ENCODE results near the gene ARMH3. TPM values are rescaled to one million over a fixed set of nuclear protein-coding genes. Genes with fewer than 3 reads are reported as not detected.
"Not testable (repeated sequence)": the region's sequence is repeated elsewhere in the genome, so short reads cannot be mapped to it uniquely, and the experiment has no call there.

The ARMH3 gene
- total RNA-seq, 2 experiments from 2014 or later: 25.2 to 26.3 TPM

- Mint-ChIP-seq H3K4me1 (ENCODE audit: low read depth) (no peaks in the 10 kb centered on the region), H3K27me3 (ENCODE audit: low read depth) (no peaks in the 10 kb centered on the region), H3K9me3 (ENCODE audit: insufficient read depth) (no peaks in the 10 kb centered on the region), H3K27ac (no peak overlapping the region), H3K4me3 (no peak overlapping the region), H3K36me3 (ENCODE audit: low read depth) (peaks cover 28% of the 10 kb centered on the region)
- ATAC-seq (no peak), DNase-seq (no peak)
- ChIA-PET CTCF (interaction anchor here (0.8 to 7.3 kb wide), 8 partner anchors 11 to 226 kb away, joined by 3 to 243 read pairs (median 5); partner anchors contain the start of gene KCNIP2), POLR2A (no interaction called here)
Measured at GRCh38 chr10:102007796-102008195, 48.2 kb downstream of the ARMH3 start.

GRCh38 chr10:102007031-102007430 lies 48.9 kb downstream of the ARMH3 start:
- H3K4me1 Mint-ChIP-seq (ENCODE audit: low read depth); POLR2A ChIA-PET; H3K27me3 Mint-ChIP-seq (ENCODE audit: low read depth); H3K9me3 Mint-ChIP-seq (ENCODE audit: insufficient read depth); H3K27ac Mint-ChIP-seq; DNase-seq; H3K4me3 Mint-ChIP-seq; ATAC-seq: not testable (repeated sequence)
- peaks cover 28% of the 10 kb centered on the region for H3K36me3 Mint-ChIP-seq (ENCODE audit: low read depth)
- CTCF ChIA-PET: interaction anchor here (0.8 to 7.3 kb wide), 5 partner anchors 10 to 166 kb away, joined by 3 to 243 read pairs (median 42); partner anchors contain the start of gene KCNIP2

- peaks cover 35% of the 10 kb centered on the region for H3K36me3 Mint-ChIP-seq (ENCODE audit: low read depth)
Measured at GRCh38 chr10:102004376-102004775, 51.6 kb downstream of the ARMH3 start.

DNA sequence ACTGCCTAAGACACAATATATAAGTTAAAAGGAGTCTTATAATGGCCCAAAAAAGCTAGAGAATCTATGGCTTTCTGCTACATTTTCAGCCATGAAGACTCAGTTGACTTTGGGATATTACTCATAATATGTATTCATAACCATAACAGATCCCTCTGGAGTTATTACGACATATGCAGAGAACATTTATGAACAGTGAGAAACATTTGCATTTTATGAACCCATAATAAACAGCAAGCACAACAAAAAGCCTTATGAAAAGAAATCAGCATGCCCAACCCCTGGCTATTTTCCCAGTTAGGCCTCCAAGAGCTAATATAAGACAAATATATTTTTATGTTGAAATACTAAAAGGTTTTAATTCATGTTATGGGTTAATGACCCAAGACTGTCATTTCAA lies 52.4 kb downstream of the ARMH3 start:
- ATAC-seq: no peak
- H3K36me3 Mint-ChIP-seq (ENCODE audit: low read depth): peaks cover 33% of the 10 kb centered on the region

More at GRCh38 chr10:102004376-102004775, 51.6 kb downstream of the ARMH3 start:
- DNase-seq (no peak), ATAC-seq (no peak)
- CTCF ChIA-PET: interaction anchor here (1.5 to 1.9 kb wide), 2 partner anchors 165 to 169 kb away, joined by 5 to 9 read pairs; no protein-coding TSS in a partner anchor
- peaks cover 14% of the 10 kb centered on the region for H3K4me1 Mint-ChIP-seq (ENCODE audit: low read depth)
- H3K9me3 Mint-ChIP-seq (ENCODE audit: insufficient read depth): no peaks in the 10 kb centered on the region
- no peaks in the 10 kb centered on the region for H3K27me3 Mint-ChIP-seq (ENCODE audit: low read depth)
- POLR2A ChIA-PET: no interaction called here
- no peak overlapping the region for H3K27ac Mint-ChIP-seq
- no peak overlapping the region for H3K4me3 Mint-ChIP-seq

GRCh38 chr10:102001435-102002068 lies 54.4 kb downstream of the ARMH3 start:
- no peak overlapping the region for H3K4me3 Mint-ChIP-seq
- no peak for DNase-seq
- no peaks in the 10 kb centered on the region for H3K9me3 Mint-ChIP-seq (ENCODE audit: insufficient read depth)
- no peak for ATAC-seq
- CTCF ChIA-PET: interaction anchor here (0.8 to 2.9 kb wide), 7 partner anchors 8 to 166 kb away, joined by 3 to 11 read pairs (median 6); no protein-coding TSS in a partner anchor
- peak overlapping the region; percentile 31 for H3K27ac Mint-ChIP-seq
- H3K4me1 Mint-ChIP-seq (ENCODE audit: low read depth): peaks cover 14% of the 10 kb centered on the region
- H3K36me3 Mint-ChIP-seq (ENCODE audit: low read depth): peaks cover 30% of the 10 kb centered on the region
- H3K27me3 Mint-ChIP-seq (ENCODE audit: low read depth): no peaks in the 10 kb centered on the region
- POLR2A ChIA-PET: no interaction called here

More for the DNA sequence above, 52.4 kb downstream of the ARMH3 start:
- Mint-ChIP-seq H3K9me3 (ENCODE audit: insufficient read depth) (no peaks in the 10 kb centered on the region), H3K27ac (no peak overlapping the region), H3K4me1 (ENCODE audit: low read depth) (peaks cover 14% of the 10 kb centered on the region), H3K4me3 (no peak overlapping the region), H3K27me3 (ENCODE audit: low read depth) (no peaks in the 10 kb centered on the region)
- CTCF ChIA-PET: interaction anchor here (1.0 to 1.9 kb wide), 4 partner anchors 34 to 168 kb away, joined by 3 to 9 read pairs (median 6); no protein-coding TSS in a partner anchor
- DNase-seq: no peak
- POLR2A ChIA-PET: no interaction called here

- ChIA-PET CTCF (interaction anchor here (0.7 to 3.5 kb wide), 8 partner anchors 12 to 162 kb away, joined by 3 to 20 read pairs (median 6); no protein-coding TSS in a partner anchor), POLR2A (interaction anchor here (0.7 to 1.0 kb wide), 2 partner anchors 114 to 416 kb away, joined by 3 read pairs; no protein-coding TSS in a partner anchor)
- Mint-ChIP-seq H3K27ac (no peak overlapping the region), H3K4me3 (no peak overlapping the region), H3K36me3 (ENCODE audit: low read depth) (peaks cover 23% of the 10 kb centered on the region), H3K9me3 (ENCODE audit: insufficient read depth) (no peaks in the 10 kb centered on the region), H3K4me1 (ENCODE audit: low read depth) (peaks cover 14% of the 10 kb centered on the region), H3K27me3 (ENCODE audit: low read depth) (no peaks in the 10 kb centered on the region)
- DNase-seq: no peak
- ATAC-seq: no peak
Measured at GRCh38 chr10:101997803-101998202, 58.2 kb downstream of the ARMH3 start.

GRCh38 chr10:101995451-101996063 lies 60.4 kb downstream of the ARMH3 start:
- H3K9me3 Mint-ChIP-seq (ENCODE audit: insufficient read depth): no peaks in the 10 kb centered on the region
- POLR2A ChIA-PET: no interaction called here
- no peaks in the 10 kb centered on the region for H3K27me3 Mint-ChIP-seq (ENCODE audit: low read depth)
- CTCF ChIA-PET: interaction anchor here (1.5 to 3.5 kb wide), 3 partner anchors 14 to 154 kb away, joined by 5 to 20 read pairs (median 10); no protein-coding TSS in a partner anchor
- peaks cover 27% of the 10 kb centered on the region for H3K36me3 Mint-ChIP-seq (ENCODE audit: low read depth)
- DNase-seq: no peak
- H3K27ac Mint-ChIP-seq: no peak overlapping the region
- no peaks in the 10 kb centered on the region for H3K4me1 Mint-ChIP-seq (ENCODE audit: low read depth)
- H3K4me3 Mint-ChIP-seq: no peak overlapping the region
- no peak for ATAC-seq

DNA sequence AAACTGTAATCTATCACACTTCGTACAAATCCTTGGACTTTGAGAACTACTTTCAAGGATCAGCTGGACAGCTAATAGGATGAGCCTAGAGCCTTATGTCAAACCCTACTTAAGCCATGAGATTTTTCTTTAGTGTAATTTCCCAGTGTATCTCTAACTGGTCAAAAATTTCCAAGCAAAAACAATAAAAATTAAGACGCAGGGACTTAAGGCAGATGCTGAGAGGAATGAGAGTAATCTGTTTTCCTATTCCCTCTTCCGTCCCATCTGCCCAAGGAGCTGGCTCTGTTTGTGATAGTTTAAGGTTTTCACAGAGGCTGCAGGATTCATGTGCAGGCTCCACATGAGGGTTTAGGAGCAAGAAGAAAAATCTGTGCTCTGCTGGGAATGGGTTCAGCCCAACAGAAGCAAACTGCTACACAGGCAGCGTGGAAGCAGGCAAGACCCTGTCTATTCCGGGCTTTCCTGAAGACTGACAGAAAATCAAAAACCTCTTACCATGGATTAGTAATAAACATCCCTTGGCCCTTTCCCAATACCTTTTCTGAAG lies 62.2 kb downstream of the ARMH3 start:
- ChIA-PET CTCF (interaction anchor here (0.9 to 3.0 kb wide), 5 partner anchors 16 to 158 kb away, joined by 3 to 10 read pairs (median 3); no protein-coding TSS in a partner anchor), POLR2A (interaction anchor here (0.6 kb wide), 1 partner anchor 1078 kb away, joined by 3 read pairs; no protein-coding TSS in a partner anchor)
- DNase-seq: no peak
- Mint-ChIP-seq H3K36me3 (ENCODE audit: low read depth) (peaks cover 35% of the 10 kb centered on the region), H3K4me1 (ENCODE audit: low read depth) (no peaks in the 10 kb centered on the region), H3K27ac (no peak overlapping the region), H3K27me3 (ENCODE audit: low read depth) (no peaks in the 10 kb centered on the region), H3K4me3 (no peak overlapping the region), H3K9me3 (ENCODE audit: insufficient read depth) (no peaks in the 10 kb centered on the region)
- ATAC-seq: no peak

GRCh38 chr10:101993221-101993620 lies 62.8 kb downstream of the ARMH3 start:
- Mint-ChIP-seq H3K36me3 (ENCODE audit: low read depth) (peaks cover 34% of the 10 kb centered on the region), H3K27ac (no peak overlapping the region), H3K4me3 (no peak overlapping the region), H3K27me3 (ENCODE audit: low read depth) (no peaks in the 10 kb centered on the region), H3K9me3 (ENCODE audit: insufficient read depth) (no peaks in the 10 kb centered on the region), H3K4me1 (ENCODE audit: low read depth) (no peaks in the 10 kb centered on the region)
- DNase-seq: no peak
- no peak for ATAC-seq
- ChIA-PET POLR2A (interaction anchor here (0.6 kb wide), 1 partner anchor 1078 kb away, joined by 3 read pairs; no protein-coding TSS in a partner anchor), CTCF (interaction anchor here (0.8 to 3.0 kb wide), 3 partner anchors 17 to 158 kb away, joined by 3 to 10 read pairs (median 3); no protein-coding TSS in a partner anchor)

DNA sequence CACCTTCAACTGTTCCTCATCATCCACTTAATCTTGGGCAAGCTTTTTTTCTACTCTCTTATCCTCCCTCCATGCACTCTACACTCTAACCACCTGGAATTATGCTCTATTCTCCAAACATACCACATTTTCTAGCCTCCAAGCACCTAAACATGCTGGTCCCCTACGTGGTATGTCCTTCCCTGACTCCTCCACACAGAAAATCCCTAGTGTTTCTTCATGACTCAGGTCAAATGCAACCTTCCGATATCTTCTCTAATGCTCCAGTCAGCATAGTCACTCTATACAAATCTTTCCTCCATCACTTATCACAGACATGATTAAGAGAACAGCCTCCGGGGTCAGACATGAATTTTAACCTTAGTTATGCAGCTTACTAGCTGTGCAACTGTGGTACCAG lies 68.8 kb downstream of the ARMH3 start:
- DNase-seq: no peak
- ChIA-PET POLR2A (no interaction called here), CTCF (interaction anchor here (2.2 kb wide), 1 partner anchor 23 kb away, joined by 6 read pairs; no protein-coding TSS in a partner anchor)
- Mint-ChIP-seq H3K27me3 (ENCODE audit: low read depth) (no peaks in the 10 kb centered on the region), H3K27ac (no peak overlapping the region), H3K4me1 (ENCODE audit: low read depth) (no peaks in the 10 kb centered on the region), H3K36me3 (ENCODE audit: low read depth) (peaks cover 39% of the 10 kb centered on the region), H3K9me3 (ENCODE audit: insufficient read depth) (no peaks in the 10 kb centered on the region), H3K4me3 (no peak overlapping the region)
- no peak for ATAC-seq

DNA sequence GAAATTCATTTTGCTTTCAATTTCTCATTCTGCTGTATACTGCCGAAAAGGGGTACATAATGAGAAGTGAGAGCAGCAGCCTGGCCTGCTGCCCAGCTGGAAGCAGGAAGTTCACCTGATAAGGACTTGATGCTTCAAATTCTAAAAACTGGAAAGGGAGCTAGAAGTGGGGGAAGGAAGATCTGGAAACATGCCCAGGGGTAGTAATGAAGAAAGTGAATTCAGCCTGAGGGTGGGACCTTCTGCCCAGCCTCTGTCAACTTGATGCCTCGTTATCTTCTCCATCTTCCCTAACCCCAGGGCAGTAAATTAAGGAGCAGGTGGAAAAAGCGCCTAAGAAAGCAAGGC lies 69.4 kb downstream of the ARMH3 start:
- no peak for DNase-seq
- no peak for ATAC-seq
- CTCF ChIA-PET: interaction anchor here (2.2 kb wide), 1 partner anchor 23 kb away, joined by 6 read pairs; no protein-coding TSS in a partner anchor
- no peaks in the 10 kb centered on the region for H3K27me3 Mint-ChIP-seq (ENCODE audit: low read depth)
- no peaks in the 10 kb centered on the region for H3K9me3 Mint-ChIP-seq (ENCODE audit: insufficient read depth)
- POLR2A ChIA-PET: no interaction called here
- no peak overlapping the region for H3K4me3 Mint-ChIP-seq
- H3K4me1 Mint-ChIP-seq (ENCODE audit: low read depth): no peaks in the 10 kb centered on the region
- H3K36me3 Mint-ChIP-seq (ENCODE audit: low read depth): peaks cover 34% of the 10 kb centered on the region
- H3K27ac Mint-ChIP-seq: no peak overlapping the region

Measured in activated CD8-positive, alpha-beta T cell treated with anti-CD3 and anti-CD28 coated beads, Interleukin-2, amount 10 ng/mL, durations not matched to agents 7 days and 5 days (primary cell).